ENCODE data around the gene CEP20. TPM values are rescaled to one million over a fixed set of nuclear protein-coding genes. Genes with fewer than 3 reads are reported as not detected.

CEP20 gene
- total RNA-seq, 1 experiment from 2014 or later = 94.3 TPM

DNA sequence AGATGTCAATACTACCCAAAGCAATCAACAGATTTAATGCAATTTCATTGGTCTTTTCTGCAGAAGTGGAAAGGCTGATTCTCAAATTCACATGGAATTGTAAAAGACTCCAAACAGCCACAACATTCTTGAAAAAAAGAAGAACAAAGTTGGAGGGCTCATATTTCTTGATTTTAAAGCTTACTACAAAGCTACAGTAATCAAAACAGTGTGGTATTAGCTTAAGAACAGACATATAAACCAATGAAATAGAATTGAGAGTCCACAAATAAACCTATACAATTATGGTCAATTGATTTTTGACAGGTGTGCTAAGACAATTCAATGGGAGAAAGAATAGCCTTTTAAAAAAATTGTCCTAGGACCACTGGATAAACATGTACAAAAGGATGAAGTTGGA lies 46.6 kb upstream of the CEP20 start:
- Histone ChIP-seq H3K4me1 (ENCODE audit: control insufficient read depth, insufficient read depth, low read length) (no peaks in the 10 kb centered on the region), H3K27me3 (ENCODE audit: control insufficient read depth, insufficient read depth, low read length) (no peaks in the 10 kb centered on the region), H3K27ac (ENCODE audit: low read length) (no peak overlapping the region), H3K36me3 (ENCODE audit: control insufficient read depth, insufficient read depth, low read length) (no peaks in the 10 kb centered on the region), H3K9me3 (ENCODE audit: control insufficient read depth, insufficient read depth, low read depth, low read length) (no peaks in the 10 kb centered on the region), H3K4me3 (ENCODE audit: low read depth in 2 of 2, low read length in 2 of 2) (no peak overlapping the region)
- intact Hi-C loops (cut with micrococcal nuclease; ENCODE audit: unreplicated experiment) (no loop called here), in situ Hi-C loops (cut with HindIII; ENCODE audit: low pct_unique_long_range_greater_than_20kb, low sequenced_read_pairs) (no loop called here)
- no TSS peak for BruUV-seq (replicated peaks)
- POLR2A ChIA-PET = no interaction called here
- DNase-seq (ENCODE audit: low read depth, low spot score) (no peak), ATAC-seq (no peak)
- TF ChIP-seq, protein P1, sequence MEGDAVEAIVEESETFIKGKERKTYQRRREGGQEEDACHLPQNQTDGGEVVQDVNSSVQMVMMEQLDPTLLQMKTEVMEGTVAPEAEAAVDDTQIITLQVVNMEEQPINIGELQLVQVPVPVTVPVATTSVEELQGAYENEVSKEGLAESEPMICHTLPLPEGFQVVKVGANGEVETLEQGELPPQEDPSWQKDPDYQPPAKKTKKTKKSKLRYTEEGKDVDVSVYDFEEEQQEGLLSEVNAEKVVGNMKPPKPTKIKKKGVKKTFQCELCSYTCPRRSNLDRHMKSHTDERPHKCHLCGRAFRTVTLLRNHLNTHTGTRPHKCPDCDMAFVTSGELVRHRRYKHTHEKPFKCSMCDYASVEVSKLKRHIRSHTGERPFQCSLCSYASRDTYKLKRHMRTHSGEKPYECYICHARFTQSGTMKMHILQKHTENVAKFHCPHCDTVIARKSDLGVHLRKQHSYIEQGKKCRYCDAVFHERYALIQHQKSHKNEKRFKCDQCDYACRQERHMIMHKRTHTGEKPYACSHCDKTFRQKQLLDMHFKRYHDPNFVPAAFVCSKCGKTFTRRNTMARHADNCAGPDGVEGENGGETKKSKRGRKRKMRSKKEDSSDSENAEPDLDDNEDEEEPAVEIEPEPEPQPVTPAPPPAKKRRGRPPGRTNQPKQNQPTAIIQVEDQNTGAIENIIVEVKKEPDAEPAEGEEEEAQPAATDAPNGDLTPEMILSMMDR (IDR thresholded peaks at IDR 0.05) = no peak
- TF ChIP-seq, protein P2, sequence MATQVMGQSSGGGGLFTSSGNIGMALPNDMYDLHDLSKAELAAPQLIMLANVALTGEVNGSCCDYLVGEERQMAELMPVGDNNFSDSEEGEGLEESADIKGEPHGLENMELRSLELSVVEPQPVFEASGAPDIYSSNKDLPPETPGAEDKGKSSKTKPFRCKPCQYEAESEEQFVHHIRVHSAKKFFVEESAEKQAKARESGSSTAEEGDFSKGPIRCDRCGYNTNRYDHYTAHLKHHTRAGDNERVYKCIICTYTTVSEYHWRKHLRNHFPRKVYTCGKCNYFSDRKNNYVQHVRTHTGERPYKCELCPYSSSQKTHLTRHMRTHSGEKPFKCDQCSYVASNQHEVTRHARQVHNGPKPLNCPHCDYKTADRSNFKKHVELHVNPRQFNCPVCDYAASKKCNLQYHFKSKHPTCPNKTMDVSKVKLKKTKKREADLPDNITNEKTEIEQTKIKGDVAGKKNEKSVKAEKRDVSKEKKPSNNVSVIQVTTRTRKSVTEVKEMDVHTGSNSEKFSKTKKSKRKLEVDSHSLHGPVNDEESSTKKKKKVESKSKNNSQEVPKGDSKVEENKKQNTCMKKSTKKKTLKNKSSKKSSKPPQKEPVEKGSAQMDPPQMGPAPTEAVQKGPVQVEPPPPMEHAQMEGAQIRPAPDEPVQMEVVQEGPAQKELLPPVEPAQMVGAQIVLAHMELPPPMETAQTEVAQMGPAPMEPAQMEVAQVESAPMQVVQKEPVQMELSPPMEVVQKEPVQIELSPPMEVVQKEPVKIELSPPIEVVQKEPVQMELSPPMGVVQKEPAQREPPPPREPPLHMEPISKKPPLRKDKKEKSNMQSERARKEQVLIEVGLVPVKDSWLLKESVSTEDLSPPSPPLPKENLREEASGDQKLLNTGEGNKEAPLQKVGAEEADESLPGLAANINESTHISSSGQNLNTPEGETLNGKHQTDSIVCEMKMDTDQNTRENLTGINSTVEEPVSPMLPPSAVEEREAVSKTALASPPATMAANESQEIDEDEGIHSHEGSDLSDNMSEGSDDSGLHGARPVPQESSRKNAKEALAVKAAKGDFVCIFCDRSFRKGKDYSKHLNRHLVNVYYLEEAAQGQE (IDR thresholded peaks at IDR 0.05; ENCODE audit: insufficient read depth in 1 of 2, low read depth in 2 of 2, low read length in 1 of 2) = no peak
- TF ChIP-seq POLR2AphosphoS5 (IDR thresholded peaks at IDR 0.05; ENCODE audit: low read depth, low read length) (no peak), TCF7L2 (IDR thresholded peaks at IDR 0.05; ENCODE audit: low read depth, low read length) (no peak), SIN3A (IDR thresholded peaks at IDR 0.05; ENCODE audit: borderline replicate concordance, insufficient read depth, low read depth, low read length) (no peak)
- CTCF ChIA-PET = interaction anchor here (1.0 kb wide), 1 partner anchor 60 kb away, joined by 4 read pairs; no protein-coding TSS in a partner anchor

DNA sequence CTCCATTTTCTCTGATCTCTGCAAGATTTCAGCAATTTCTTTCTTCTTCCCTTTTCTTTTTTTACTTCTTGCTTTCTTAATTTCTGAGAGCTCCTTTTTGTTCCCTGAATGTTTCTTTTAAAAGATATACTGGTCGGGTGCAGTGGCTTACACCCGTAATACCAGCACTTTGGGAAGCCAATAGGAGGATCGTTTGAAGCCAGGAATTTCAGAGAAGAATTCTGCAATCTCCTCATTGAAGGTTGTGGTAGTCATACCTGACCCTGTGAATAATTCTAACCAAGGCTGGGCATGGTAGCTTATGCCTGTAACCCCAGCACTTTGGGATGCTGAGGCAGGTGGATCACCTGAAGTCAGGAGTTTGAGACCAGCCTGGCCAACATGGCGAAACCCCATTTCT lies 45.4 kb upstream of the CEP20 start:
- Histone ChIP-seq H3K36me3 (ENCODE audit: control insufficient read depth, insufficient read depth, low read length) (no peaks in the 10 kb centered on the region), H3K27me3 (ENCODE audit: control insufficient read depth, insufficient read depth, low read length) (no peaks in the 10 kb centered on the region), H3K4me1 (ENCODE audit: control insufficient read depth, insufficient read depth, low read length) (no peaks in the 10 kb centered on the region), H3K4me3 (ENCODE audit: low read depth in 2 of 2, low read length in 2 of 2) (no peak overlapping the region), H3K27ac (ENCODE audit: low read length) (no peak overlapping the region), H3K9me3 (ENCODE audit: control insufficient read depth, insufficient read depth, low read depth, low read length) (no peaks in the 10 kb centered on the region)
- ATAC-seq = no peak
- no peak for DNase-seq (ENCODE audit: low read depth, low spot score)
- TF ChIP-seq TCF7L2 (IDR thresholded peaks at IDR 0.05; ENCODE audit: low read depth, low read length) = no peak
- no peak for TF ChIP-seq POLR2AphosphoS5 (IDR thresholded peaks at IDR 0.05; ENCODE audit: low read depth, low read length)
- TF ChIP-seq, protein P2 (IDR thresholded peaks at IDR 0.05; ENCODE audit: insufficient read depth in 1 of 2, low read depth in 2 of 2, low read length in 1 of 2) = no peak
- no peak for TF ChIP-seq SIN3A (IDR thresholded peaks at IDR 0.05; ENCODE audit: borderline replicate concordance, insufficient read depth, low read depth, low read length)
- TF ChIP-seq, protein P1 (IDR thresholded peaks at IDR 0.05) = no peak
- BruUV-seq (replicated peaks) = no TSS peak
- intact Hi-C loops (cut with micrococcal nuclease; ENCODE audit: unreplicated experiment) (no loop called here), in situ Hi-C loops (cut with HindIII; ENCODE audit: low pct_unique_long_range_greater_than_20kb, low sequenced_read_pairs) (no loop called here)
- ChIA-PET CTCF (no interaction called here), POLR2A (no interaction called here)
